ENCODE data around the gene CLIP1.
"Not testable (repeated sequence)": the region's sequence is repeated elsewhere in the genome, so short reads cannot be mapped to it uniquely, and the experiment has no call there.

Gene CLIP1

GRCh38 chr12:122429043-122429442 lies 6.6 kb upstream of the CLIP1 start:
- DNase-seq: not testable (repeated sequence)

DNA sequence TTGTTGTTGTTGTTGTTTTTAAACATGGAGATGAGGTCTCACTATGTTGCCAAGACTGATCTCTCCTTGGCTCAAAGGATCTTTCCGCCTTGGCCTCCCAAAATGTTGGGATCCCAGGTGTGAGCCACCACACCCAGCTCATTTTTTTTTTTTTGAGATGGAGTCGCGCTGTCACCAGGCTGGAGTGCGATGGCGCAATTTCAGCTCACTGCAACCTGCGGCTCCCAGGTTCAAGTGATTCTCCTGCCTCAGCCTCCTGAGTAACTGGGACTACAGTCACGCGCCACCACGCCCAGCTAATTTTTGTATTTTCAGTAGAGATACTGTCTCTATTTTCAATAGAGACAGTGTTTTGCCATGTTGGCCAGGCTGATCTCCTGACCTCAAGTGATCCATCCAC lies 4.9 kb upstream of the CLIP1 start:
- DNase-seq: no peak

DNA sequence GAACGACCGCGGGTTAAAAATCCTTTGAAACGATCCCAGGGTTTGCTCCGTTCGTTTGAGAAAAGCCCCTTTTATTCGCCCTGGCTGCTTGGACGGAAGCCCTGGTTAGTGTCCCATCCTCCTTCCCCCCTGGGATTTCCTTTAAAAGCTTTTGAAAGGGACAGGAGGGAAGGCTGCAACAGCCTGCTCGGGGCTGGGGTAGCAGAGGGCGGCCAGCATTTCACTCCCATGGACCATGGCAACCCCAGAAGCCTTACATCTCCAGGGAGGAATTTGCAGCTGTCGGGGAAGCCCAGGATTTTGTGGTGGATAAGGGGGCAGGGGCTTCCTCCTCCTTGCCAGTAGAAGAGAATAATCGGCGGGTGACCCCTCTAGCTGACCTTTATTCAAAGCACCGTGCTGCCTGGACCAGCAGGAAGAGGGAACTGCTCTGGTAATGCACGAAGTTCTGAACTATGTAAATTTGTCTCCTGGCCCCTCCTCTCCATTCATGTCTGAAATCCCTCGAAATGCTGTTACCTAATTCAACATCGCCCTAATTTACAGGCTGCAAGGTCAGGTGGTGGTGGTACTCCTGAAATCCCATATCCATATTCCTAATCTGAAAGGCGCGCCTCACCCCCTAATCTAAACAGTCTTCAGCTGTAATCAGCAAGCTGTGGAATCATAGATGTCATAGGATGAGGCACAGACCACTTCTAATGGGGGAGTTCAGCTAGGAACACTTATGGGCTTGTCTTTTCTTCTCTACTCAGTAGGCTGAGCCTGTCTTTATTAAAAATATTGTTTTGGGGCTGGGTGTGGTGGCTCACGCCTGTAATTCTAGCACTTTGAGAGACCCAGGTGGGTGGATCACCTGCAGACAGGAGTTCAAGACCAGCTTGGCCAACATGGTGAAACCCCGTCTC lies 1.0 kb upstream of the CLIP1 start:
- DNase-seq: no peak

- no peak for DNase-seq
Measured at GRCh38 chr12:122422730-122423257, 325 bp upstream of the CLIP1 start.

- DNase-seq: peak in 1 of 4 experiments; percentile 13
Measured at GRCh38 chr12:122421187-122421820, 1.2 kb downstream of the CLIP1 start.

- DNase-seq: no peak
Measured at GRCh38 chr12:122420471-122421162, 1.9 kb downstream of the CLIP1 start.

- DNase-seq: not testable (repeated sequence)
Measured at GRCh38 chr12:122419094-122419493, 3.4 kb downstream of the CLIP1 start.

GRCh38 chr12:122415665-122416064 lies 6.8 kb downstream of the CLIP1 start:
- DNase-seq: not testable (repeated sequence)

- DNase-seq: no peak
Measured at GRCh38 chr12:122413516-122414404, 8.7 kb downstream of the CLIP1 start.

GRCh38 chr12:122412851-122413433 lies 9.5 kb downstream of the CLIP1 start:
- no peak for DNase-seq

DNA sequence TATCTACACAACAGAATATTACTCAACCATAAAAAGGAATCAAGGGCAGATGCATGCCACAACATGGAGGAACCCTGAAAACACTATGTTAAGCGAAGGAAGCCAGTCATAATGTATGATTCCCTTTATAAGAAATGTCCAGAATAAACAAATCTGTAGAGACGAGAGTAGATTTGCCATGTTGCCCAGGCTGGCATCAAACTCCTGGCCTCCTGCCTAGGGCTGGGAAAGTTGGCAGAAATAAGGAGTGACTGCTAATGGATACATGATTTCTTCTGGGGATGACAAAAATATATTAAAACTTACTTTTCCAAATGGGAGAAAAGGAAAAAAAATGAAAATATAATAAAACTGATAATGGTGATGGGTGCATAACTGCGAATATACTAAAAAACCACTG lies 10.9 kb downstream of the CLIP1 start:
- DNase-seq: no peak

GRCh38 chr12:122407208-122407607 lies 15.3 kb downstream of the CLIP1 start:
- no peak for DNase-seq

DNA sequence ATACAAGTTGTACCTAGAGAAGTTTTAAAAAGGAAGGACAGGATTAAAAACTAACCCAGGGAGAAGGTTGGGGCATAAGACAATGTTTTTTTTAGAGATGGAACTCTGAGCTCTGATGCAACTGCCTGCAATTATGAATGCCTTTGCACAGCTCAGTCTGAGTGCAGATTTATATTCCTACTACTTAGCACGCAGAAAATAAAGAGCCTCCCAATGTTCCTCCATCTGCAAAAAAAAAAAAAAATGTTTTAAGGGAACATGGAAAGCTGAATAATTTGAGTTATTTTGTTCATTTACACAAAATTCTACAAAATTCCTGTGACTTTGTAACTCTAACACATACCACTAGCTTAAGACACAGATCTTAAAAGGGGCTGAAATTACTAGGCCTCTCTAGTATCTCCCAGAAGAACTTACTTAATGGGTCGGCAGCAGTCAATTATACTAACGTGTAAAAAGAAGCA lies 15.7 kb downstream of the CLIP1 start:
- no peak for DNase-seq

- DNase-seq: no peak
Measured at GRCh38 chr12:122403831-122404230, 18.6 kb downstream of the CLIP1 start.

DNA sequence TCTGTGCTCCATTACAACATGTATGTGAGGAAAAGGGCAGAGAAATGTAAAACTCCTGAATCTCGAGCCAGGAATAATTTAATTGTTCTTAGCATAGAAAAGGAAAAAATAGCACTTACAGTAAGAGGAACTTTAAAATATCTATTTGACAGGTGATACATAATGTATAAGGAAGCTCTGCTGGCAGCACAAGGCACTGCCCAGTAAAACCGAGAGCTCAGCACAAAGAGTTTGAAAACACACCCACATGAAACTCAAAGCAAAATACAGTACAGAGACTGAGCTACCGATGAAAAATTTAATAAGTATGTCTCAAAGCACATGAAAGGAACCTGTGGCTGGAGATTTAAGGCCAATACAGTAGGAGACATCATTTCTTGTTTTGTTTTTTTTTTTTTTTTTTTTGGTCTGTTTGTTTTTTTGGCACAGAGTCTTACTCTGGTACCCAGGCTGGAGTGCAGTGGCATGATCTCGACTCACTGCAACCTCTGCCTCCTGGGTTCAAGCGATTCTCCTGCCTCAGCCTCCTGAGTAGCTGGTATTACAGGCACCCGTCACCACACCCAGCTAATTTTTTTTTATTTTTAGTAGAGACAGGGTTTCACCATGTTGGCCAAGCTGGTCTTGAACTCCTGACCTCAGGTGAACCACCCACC lies 19.2 kb downstream of the CLIP1 start:
- DNase-seq: no peak

GRCh38 chr12:122402264-122402663 lies 20.2 kb downstream of the CLIP1 start:
- no peak for DNase-seq

DNA sequence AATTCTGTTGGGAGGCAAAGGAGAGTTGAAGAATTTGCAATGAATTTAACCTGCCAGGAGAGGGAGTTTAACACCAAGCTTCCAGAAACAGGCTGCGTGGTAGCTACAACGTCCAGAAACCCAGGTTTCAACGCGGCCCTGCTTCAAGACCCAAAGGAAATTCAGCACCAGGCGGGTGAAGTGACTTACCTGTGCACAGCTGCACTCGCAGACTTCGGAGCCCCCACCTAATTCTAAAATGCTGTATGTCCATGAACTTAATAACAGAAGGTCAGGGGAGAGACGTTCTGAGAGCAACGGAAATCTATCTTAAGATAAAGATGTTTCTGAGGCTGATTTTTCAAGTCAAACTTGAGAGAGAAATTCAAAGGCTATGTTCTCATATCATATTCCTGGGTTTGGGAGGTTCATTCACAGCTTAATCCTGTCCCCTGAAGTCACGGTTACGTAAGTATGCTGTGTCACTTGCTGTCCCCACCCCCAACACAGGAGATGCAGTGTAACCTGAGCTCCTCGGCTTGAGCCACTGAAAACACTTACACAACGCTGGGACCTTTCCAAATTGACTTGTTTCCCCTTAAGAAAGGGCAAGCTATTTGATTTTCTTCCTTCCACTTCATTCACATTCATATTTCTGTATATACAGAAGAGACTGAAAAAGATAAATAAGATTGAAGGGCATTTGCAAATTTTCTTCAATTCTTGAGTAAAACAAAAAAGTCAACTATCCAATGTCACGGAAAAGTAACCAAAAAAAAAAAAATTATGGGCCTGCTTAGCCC lies 22.7 kb downstream of the CLIP1 start:
- peak in 2 of 4 experiments; percentile 6 to 21 for DNase-seq

DNA sequence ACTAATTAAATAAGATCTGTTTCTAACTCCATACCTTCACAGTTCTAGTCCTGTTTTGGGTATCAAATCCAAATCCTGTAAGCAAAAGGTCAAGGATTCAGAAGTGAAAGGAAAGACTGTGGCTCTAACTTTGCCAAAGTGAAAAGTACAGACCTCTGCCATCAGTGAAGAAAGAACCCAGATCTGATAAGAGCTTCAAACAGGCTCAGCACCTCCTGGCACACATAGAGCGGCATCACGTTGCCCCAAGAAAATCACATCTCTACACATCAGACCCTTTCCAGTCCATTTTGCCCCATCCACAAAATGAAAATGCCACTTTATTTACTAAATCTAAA lies 23.2 kb downstream of the CLIP1 start:
- DNase-seq: no peak

- DNase-seq: not testable (repeated sequence)
Measured at GRCh38 chr12:122397981-122398380, 24.5 kb downstream of the CLIP1 start.

DNA sequence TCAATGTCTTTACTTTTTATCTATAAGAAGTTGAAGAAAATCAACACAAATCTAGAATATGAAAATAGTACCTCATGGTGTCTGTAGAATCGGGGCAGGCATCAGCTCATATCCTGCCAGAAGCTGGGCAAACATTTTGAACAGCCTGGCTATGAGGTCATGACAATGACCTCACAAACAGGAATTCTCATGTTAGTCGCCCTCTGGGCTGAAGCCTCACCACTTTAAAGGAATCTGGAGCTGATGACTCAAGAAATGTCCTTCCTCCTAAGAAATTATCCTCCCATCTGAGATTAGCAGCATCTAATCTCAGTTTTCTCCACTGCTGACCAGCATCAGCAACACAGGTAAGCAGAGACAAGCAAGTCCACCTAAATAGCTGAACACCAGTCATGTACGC lies 27.1 kb downstream of the CLIP1 start:
- no peak for DNase-seq

Data from activated naive CD4-positive, alpha-beta T cell (primary cell).